Measurements from ENCODE around the gene ATXN7L2.

- TF ChIP-seq ISL1 (CRISPR knock-in tag; IDR thresholded peaks at IDR 0.05): no peak
- TF ChIP-seq ZNF8 (CRISPR knock-in tag; IDR thresholded peaks at IDR 0.05): no peak
- TF ChIP-seq OSR1 (CRISPR knock-in tag; IDR thresholded peaks at IDR 0.05): no peak
- TF ChIP-seq TCF4 (CRISPR knock-in tag; IDR thresholded peaks at IDR 0.05; ENCODE audit: borderline replicate concordance): no peak
- no peak for TF ChIP-seq TSHZ2 (CRISPR knock-in tag; IDR thresholded peaks at IDR 0.05)
- no peak for TF ChIP-seq ZFP3 (CRISPR knock-in tag; IDR thresholded peaks at IDR 0.05)
- TF ChIP-seq POU6F1 (CRISPR knock-in tag; IDR thresholded peaks at IDR 0.05; ENCODE audit: borderline replicate concordance, low read depth): no peak
- no peak for TF ChIP-seq ZNF70 (CRISPR knock-in tag; IDR thresholded peaks at IDR 0.05)
- no peak for TF ChIP-seq PATZ1 (CRISPR knock-in tag; IDR thresholded peaks at IDR 0.05; ENCODE audit: borderline replicate concordance)
These were observed 15.6 kb upstream of the ATXN7L2 start for GRCh38 chr1:109468061-109468460.

Data from SK-N-SH treated with all-trans-retinoic acid at 6 μM for 48 hours (cell line).